HG03469 (cell line): Measurements from ENCODE around the gene GPX1.
"Not testable (repeated sequence)": the region's sequence is repeated elsewhere in the genome, so short reads cannot be mapped to it uniquely, and the experiment has no call there.

ENCODE experiments used
- ATAC-seq: cut with Tn5 transposase; IDR thresholded peaks from one replicate; pipeline ENCODE4 v1.9.1; 2021; ENCODE audit warnings: mild to moderate bottlenecking, moderate library complexity, moderate number of reproducible peaks; ENCODE audit not compliant: unreplicated experiment

The GPX1 gene

GRCh38 chr3:49358217-49358883 lies at the start of gene GPX1:
GPX1 (minus strand) TSS chr3:49358353; CDS start chr3:49358278, 75 bp downstream.
- peak; percentile 62 for ATAC-seq

GRCh38 chr3:49406571-49407565 lies 48.7 kb upstream of the GPX1 start:
- ATAC-seq = no peak

- not testable (repeated sequence) for ATAC-seq
Observed at GRCh38 chr3:49405570-49405969, 47.4 kb upstream of the GPX1 start.

- ATAC-seq = no peak
Observed at GRCh38 chr3:49403891-49404290, 45.7 kb upstream of the GPX1 start.

GRCh38 chr3:49401766-49402165 lies 43.6 kb upstream of the GPX1 start:
- ATAC-seq = no peak

GRCh38 chr3:49399461-49399860 lies 41.3 kb upstream of the GPX1 start:
- ATAC-seq = no peak

GRCh38 chr3:49397470-49397869 lies 39.3 kb upstream of the GPX1 start:
- ATAC-seq = no peak

- not testable (repeated sequence) for ATAC-seq
Observed at GRCh38 chr3:49391310-49391709, 33.2 kb upstream of the GPX1 start.

GRCh38 chr3:49389297-49389696 lies 31.1 kb upstream of the GPX1 start:
- no peak for ATAC-seq

GRCh38 chr3:49388289-49388820 lies 30.2 kb upstream of the GPX1 start:
- ATAC-seq = no peak

GRCh38 chr3:49387721-49388120 lies 29.6 kb upstream of the GPX1 start:
- ATAC-seq = no peak

GRCh38 chr3:49386056-49386756 lies 28.1 kb upstream of the GPX1 start:
- no peak for ATAC-seq

GRCh38 chr3:49385617-49386016 lies 27.5 kb upstream of the GPX1 start:
- no peak for ATAC-seq

GRCh38 chr3:49383387-49383786 lies 25.2 kb upstream of the GPX1 start:
- ATAC-seq = no peak

- no peak for ATAC-seq
Observed at GRCh38 chr3:49378249-49378895, 20.2 kb upstream of the GPX1 start.

GRCh38 chr3:49377483-49377882 lies 19.3 kb upstream of the GPX1 start:
- ATAC-seq = no peak

GRCh38 chr3:49371946-49372345 lies 13.8 kb upstream of the GPX1 start:
- ATAC-seq = no peak

- no peak for ATAC-seq
Observed at GRCh38 chr3:49370585-49371290, 12.6 kb upstream of the GPX1 start.

GRCh38 chr3:49362561-49362960 lies 4.4 kb upstream of the GPX1 start:
- ATAC-seq = no peak

GRCh38 chr3:49359623-49360022 lies 1.5 kb upstream of the GPX1 start:
- ATAC-seq = no peak
